ENCODE measurements around the gene F2RL1.

F2RL1 gene

DNA sequence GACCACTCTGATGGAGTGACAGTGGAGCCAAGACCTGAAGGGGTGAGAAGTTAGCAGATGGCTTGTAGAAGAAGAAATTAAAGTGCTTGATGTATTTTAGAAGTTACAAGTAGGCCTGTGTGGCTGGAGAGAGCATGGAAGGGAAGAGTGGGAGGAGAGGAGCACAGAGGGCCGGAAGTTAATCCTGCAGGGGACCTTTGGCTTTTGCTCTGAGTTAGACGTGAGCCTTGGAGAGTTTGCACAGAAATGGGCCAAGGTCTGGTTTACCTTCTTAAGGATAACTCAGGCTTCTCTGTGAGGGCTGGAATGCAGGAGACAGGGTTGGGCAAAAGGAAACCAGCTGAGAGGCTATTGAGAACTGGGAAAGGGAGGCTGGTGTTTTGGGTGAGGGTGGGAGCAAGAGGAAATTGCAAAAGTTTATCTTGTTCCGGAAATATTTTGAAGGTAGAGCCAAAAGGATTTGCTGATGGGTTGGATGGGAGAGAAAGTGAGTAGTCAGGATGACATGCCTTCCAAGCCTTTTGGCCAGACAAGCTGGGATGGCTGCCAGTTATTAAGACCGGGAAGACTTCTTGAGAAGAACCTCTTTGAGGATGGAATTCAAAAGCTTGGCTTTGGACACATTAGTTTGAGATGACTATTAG lies 17.5 kb upstream of the F2RL1 start:
- H3K9me3 ChIP-seq (replicated peaks; ENCODE audit: insufficient read depth, low read length), result no peaks in the 10 kb centered on the region
- H3K4me1 ChIP-seq (ENCODE audit: low read length), result no peaks in the 10 kb centered on the region
- no peak for DNase-seq
- H3K79me2 ChIP-seq (ENCODE audit: low read length), result no peaks in the 10 kb centered on the region
- H3F3A ChIP-seq (ENCODE audit: insufficient read depth, low read length), result no peaks in the 10 kb centered on the region
- no peaks in the 10 kb centered on the region for H4K20me1 ChIP-seq (ENCODE audit: insufficient read depth, low read length)
- TF ChIP-seq EZH2 (optimal IDR thresholded peaks at IDR 0.05; ENCODE audit: low read depth, low read length), result no peak
- TF ChIP-seq CTCF (IDR thresholded peaks at IDR 0.05; ENCODE audit: low read length), result no peak
- no peak for TF ChIP-seq EZH2phosphoT487 (IDR thresholded peaks at IDR 0.05; ENCODE audit: low read length)
- H3K27me3 ChIP-seq (replicated peaks; ENCODE audit: insufficient read depth, low read length), result no peaks in the 10 kb centered on the region
- H3K27ac ChIP-seq (ENCODE audit: low read length), result no peak overlapping the region
- no peaks in the 10 kb centered on the region for H3K36me3 ChIP-seq (replicated peaks; ENCODE audit: insufficient read depth, low read length)
- H3K4me2 ChIP-seq (ENCODE audit: low read depth, low read length), result no peak overlapping the region
- H3K9ac ChIP-seq (ENCODE audit: low read length), result no peak overlapping the region
- H2AFZ ChIP-seq (ENCODE audit: low read length), result no peak overlapping the region
- H3K4me3 ChIP-seq (ENCODE audit: low read length), result no peak overlapping the region
- H3K9me2 ChIP-seq (replicated peaks; ENCODE audit: insufficient read depth, low read length), result no peaks in the 10 kb centered on the region

- no peak for DNase-seq
- H3F3A ChIP-seq (ENCODE audit: insufficient read depth, low read length), result no peaks in the 10 kb centered on the region
- no peaks in the 10 kb centered on the region for H3K79me2 ChIP-seq (ENCODE audit: low read length)
- no peak overlapping the region for H2AFZ ChIP-seq (ENCODE audit: low read length)
- no peak overlapping the region for H3K4me2 ChIP-seq (ENCODE audit: low read depth, low read length)
- no peak overlapping the region for H3K9ac ChIP-seq (ENCODE audit: low read length)
- H3K4me1 ChIP-seq (ENCODE audit: low read length), result no peaks in the 10 kb centered on the region
- TF ChIP-seq EZH2 (optimal IDR thresholded peaks at IDR 0.05; ENCODE audit: low read depth, low read length) (no peak), CTCF (IDR thresholded peaks at IDR 0.05; ENCODE audit: low read length) (no peak)
- H3K9me2 ChIP-seq (replicated peaks; ENCODE audit: insufficient read depth, low read length), result no peaks in the 10 kb centered on the region
- no peaks in the 10 kb centered on the region for H4K20me1 ChIP-seq (ENCODE audit: insufficient read depth, low read length)
- H3K27ac ChIP-seq (ENCODE audit: low read length), result no peak overlapping the region
- no peaks in the 10 kb centered on the region for H3K27me3 ChIP-seq (replicated peaks; ENCODE audit: insufficient read depth, low read length)
- H3K4me3 ChIP-seq (ENCODE audit: low read length), result no peak overlapping the region
- H3K9me3 ChIP-seq (replicated peaks; ENCODE audit: insufficient read depth, low read length), result no peaks in the 10 kb centered on the region
- H3K36me3 ChIP-seq (replicated peaks; ENCODE audit: insufficient read depth, low read length), result no peaks in the 10 kb centered on the region
These were observed 17.0 kb upstream of the F2RL1 start for GRCh38 chr5:76801803-76802195.

- Histone ChIP-seq H3K27ac (ENCODE audit: low read length) (no peak overlapping the region), H2AFZ (ENCODE audit: low read length) (no peak overlapping the region), H3K4me1 (ENCODE audit: low read length) (no peaks in the 10 kb centered on the region), H3K4me2 (ENCODE audit: low read depth, low read length) (no peak overlapping the region), H3K9me2 (replicated peaks; ENCODE audit: insufficient read depth, low read length) (no peaks in the 10 kb centered on the region), H4K20me1 (ENCODE audit: insufficient read depth, low read length) (no peaks in the 10 kb centered on the region), H3K79me2 (ENCODE audit: low read length) (no peaks in the 10 kb centered on the region), H3K4me3 (ENCODE audit: low read length) (no peak overlapping the region), H3K9ac (ENCODE audit: low read length) (no peak overlapping the region), H3K9me3 (replicated peaks; ENCODE audit: insufficient read depth, low read length) (no peaks in the 10 kb centered on the region), H3K36me3 (replicated peaks; ENCODE audit: insufficient read depth, low read length) (no peaks in the 10 kb centered on the region), H3K27me3 (replicated peaks; ENCODE audit: insufficient read depth, low read length) (no peaks in the 10 kb centered on the region), H3F3A (ENCODE audit: insufficient read depth, low read length) (no peaks in the 10 kb centered on the region)
- no peak for DNase-seq
- TF ChIP-seq EZH2 (optimal IDR thresholded peaks at IDR 0.05; ENCODE audit: low read depth, low read length) (no peak), EZH2phosphoT487 (IDR thresholded peaks at IDR 0.05; ENCODE audit: low read length) (no peak), CTCF (IDR thresholded peaks at IDR 0.05; ENCODE audit: low read length) (no peak)
These were observed 14.6 kb upstream of the F2RL1 start for GRCh38 chr5:76804266-76804665.
